ENCODE results near the gene ARHGAP15.

ARHGAP15 gene

GRCh38 chr2:143452817-143453451 is 323.7 kb downstream of the ARHGAP15 start:
- DNase-seq (ENCODE audit: low read depth in 2 of 2): no peak

- no peak for DNase-seq (ENCODE audit: low read depth in 2 of 2)
These were observed 324.8 kb downstream of the ARHGAP15 start for GRCh38 chr2:143453981-143454511.

- DNase-seq (ENCODE audit: low read depth in 2 of 2): no peak
These were observed 326.1 kb downstream of the ARHGAP15 start for GRCh38 chr2:143455317-143455716.

- no peak for DNase-seq (ENCODE audit: low read depth in 2 of 2)
These were observed 329.3 kb downstream of the ARHGAP15 start for GRCh38 chr2:143458258-143459190.

- no peak for DNase-seq (ENCODE audit: low read depth in 2 of 2)
These were observed 331.2 kb downstream of the ARHGAP15 start for GRCh38 chr2:143460382-143460781.

GRCh38 chr2:143463719-143464118 is 334.5 kb downstream of the ARHGAP15 start:
- DNase-seq (ENCODE audit: low read depth in 2 of 2): no peak

- no peak for DNase-seq (ENCODE audit: low read depth in 2 of 2)
These were observed 337.2 kb downstream of the ARHGAP15 start for GRCh38 chr2:143466391-143466790.

- DNase-seq (ENCODE audit: low read depth in 2 of 2): no peak
These were observed 337.8 kb downstream of the ARHGAP15 start for GRCh38 chr2:143467011-143467410.

- DNase-seq (ENCODE audit: low read depth in 2 of 2): no peak
These were observed 339.2 kb downstream of the ARHGAP15 start for GRCh38 chr2:143468341-143468888.

GRCh38 chr2:143469323-143469722 is 340.1 kb downstream of the ARHGAP15 start:
- DNase-seq (ENCODE audit: low read depth in 2 of 2): no peak

GRCh38 chr2:143471550-143471949 is 342.3 kb downstream of the ARHGAP15 start:
- no peak for DNase-seq (ENCODE audit: low read depth in 2 of 2)

- no peak for DNase-seq (ENCODE audit: low read depth in 2 of 2)
These were observed 344.0 kb downstream of the ARHGAP15 start for GRCh38 chr2:143473216-143473615.

GRCh38 chr2:143473820-143474219 is 344.6 kb downstream of the ARHGAP15 start:
- DNase-seq (ENCODE audit: low read depth in 2 of 2): no peak

GRCh38 chr2:143474586-143474985 is 345.4 kb downstream of the ARHGAP15 start:
- no peak for DNase-seq (ENCODE audit: low read depth in 2 of 2)

GRCh38 chr2:143475041-143475776 is 346.0 kb downstream of the ARHGAP15 start:
- no peak for DNase-seq (ENCODE audit: low read depth in 2 of 2)

GRCh38 chr2:143476336-143477087 is 347.3 kb downstream of the ARHGAP15 start:
- no peak for DNase-seq (ENCODE audit: low read depth in 2 of 2)

GRCh38 chr2:143477714-143478443 is 348.7 kb downstream of the ARHGAP15 start:
- DNase-seq (ENCODE audit: low read depth in 2 of 2): no peak

- DNase-seq (ENCODE audit: low read depth in 2 of 2): no peak
These were observed 350.9 kb downstream of the ARHGAP15 start for GRCh38 chr2:143480086-143480485.

- no peak for DNase-seq (ENCODE audit: low read depth in 2 of 2)
These were observed 351.5 kb downstream of the ARHGAP15 start for GRCh38 chr2:143480601-143481236.

GRCh38 chr2:143481237-143481623 is 352.0 kb downstream of the ARHGAP15 start:
- no peak for DNase-seq (ENCODE audit: low read depth in 2 of 2)

Data from stimulated activated CD4-positive, alpha-beta T cell treated with anti-CD3 and anti-CD28 coated beads, Interleukin-15, amount 100 ng/mL, for 48 hours (primary cell).